ENCODE measurements around the gene RIC3.

Gene RIC3

DNA sequence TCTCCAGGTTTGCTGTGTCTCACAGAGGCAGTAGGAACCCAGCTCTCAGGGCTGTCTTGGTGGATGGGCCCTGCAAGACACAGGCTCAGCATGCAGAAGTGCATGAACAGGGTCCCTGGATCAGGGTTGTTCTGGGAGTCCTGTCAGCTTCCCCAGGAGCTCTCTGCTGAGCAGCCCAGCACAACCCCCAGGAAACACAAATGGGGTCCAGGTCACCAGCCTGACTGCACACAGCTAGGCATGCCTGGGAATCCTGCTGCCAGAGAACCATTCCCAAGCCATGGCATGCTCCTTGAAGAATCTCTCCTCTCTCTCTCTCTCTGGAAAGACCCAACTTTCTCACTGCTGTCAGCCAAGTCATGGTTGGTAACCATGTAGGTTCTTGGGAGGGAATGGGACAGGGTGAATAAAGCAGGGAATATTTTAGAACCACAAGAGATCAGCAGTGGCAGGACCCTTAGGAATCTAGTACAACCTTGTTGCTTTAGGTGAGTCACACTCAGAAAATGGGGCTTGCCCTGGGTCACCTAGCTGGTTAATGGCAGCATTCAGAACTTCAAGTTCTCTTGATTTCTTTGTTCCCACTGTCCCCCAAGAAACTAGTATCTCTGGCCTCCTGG lies 66.4 kb downstream of the RIC3 start:
- no peak for DNase-seq

DNA sequence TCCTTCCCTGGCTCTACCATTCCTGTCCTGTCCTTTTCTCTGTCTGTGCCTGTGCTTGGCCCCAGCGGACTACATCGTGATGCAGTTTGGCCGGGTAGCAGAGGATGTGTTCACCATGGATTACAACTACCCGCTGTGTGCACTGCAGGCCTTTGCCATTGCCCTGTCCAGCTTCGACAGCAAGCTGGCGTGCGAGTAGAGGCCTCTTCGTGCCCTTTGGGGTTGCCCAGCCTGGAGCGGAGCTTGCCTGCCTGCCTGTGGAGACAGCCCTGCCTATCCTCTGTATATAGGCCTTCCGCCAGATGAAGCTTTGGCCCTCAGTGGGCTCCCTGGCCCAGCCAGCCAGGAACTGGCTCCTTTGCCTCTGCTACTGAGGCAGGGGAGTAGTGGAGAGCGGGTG lies 67.4 kb downstream of the RIC3 start:
- no peak for DNase-seq

GRCh38 chr11:8100605-8101004 lies 68.2 kb downstream of the RIC3 start:
- DNase-seq = no peak

- DNase-seq = no peak
These were observed 68.7 kb downstream of the RIC3 start for GRCh38 chr11:8100158-8100557.

DNA sequence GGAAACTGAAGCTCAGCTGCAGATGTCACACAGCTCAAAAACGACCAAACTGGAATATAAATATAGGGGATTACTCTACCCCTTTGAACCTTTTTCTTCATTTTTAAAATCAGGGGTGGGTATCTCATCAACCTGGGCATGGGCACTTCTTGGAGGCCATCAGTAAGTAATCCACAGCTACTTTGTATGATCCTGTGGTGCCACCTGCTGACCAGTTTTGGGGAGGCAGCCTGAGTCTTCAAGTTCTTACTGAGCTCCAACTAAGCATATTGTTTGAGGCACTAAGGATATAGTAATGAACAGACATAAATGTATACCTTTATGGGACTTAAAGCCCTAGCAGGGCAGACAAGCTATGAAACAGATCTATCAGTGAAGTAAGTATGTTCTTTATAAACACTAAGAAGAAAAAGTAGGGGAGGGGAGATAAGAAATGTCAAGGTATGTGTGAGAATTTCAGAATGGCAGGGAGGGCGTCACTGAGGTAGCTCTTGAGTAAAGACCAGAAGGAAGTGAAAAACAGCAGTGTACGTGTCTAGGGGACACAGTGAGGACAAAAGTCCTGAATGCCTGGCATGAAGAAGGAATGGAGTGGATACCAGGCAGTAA lies 69.4 kb downstream of the RIC3 start:
- peak; percentile 78 for DNase-seq

GRCh38 chr11:8098879-8099278 lies 69.9 kb downstream of the RIC3 start:
- DNase-seq = no peak

GRCh38 chr11:8098361-8098760 lies 70.5 kb downstream of the RIC3 start:
- DNase-seq = no peak

DNA sequence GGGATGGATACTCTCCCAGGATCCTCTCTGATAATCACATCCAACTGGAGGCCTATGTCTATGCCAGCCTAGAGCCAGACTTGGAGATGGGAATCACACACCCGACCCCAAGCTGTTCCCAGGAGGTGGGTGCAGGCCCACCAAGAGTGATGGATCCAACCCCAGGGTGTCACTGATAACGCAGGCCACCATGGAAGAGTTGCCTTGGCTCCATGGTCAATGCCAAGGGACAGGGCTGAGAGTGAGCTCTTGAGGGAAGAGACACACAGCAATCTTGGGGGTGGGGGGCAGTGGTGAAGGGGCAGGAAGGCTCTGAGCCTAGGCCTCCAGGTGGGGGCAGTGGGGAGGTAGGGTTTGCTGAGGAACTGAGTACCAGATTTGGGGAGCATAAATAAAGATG lies 70.9 kb downstream of the RIC3 start:
- no peak for DNase-seq

DNA sequence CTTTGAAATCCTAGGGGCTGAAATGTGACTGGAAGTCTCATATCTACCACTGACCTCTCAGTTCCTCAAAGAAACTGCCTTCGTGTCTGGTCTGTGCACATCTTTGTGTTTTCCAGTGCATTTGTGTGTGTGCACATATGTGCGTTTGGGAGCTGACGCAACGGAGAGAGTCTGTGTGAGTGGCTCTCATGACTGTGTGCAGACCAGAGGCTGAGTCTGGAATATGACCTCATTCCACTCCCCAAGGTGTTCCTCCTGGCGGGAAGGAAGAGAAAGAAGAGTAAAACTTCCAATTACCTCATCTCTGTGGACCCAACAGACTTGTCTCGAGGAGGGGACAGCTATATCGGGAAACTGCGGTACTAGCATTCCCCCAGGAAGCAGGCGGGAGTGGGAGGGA lies 71.4 kb downstream of the RIC3 start:
- peak; percentile 69 for DNase-seq

GRCh38 chr11:8097062-8097461 lies 71.8 kb downstream of the RIC3 start:
- DNase-seq = no peak

GRCh38 chr11:8096575-8096974 lies 72.2 kb downstream of the RIC3 start:
- DNase-seq = no peak

DNA sequence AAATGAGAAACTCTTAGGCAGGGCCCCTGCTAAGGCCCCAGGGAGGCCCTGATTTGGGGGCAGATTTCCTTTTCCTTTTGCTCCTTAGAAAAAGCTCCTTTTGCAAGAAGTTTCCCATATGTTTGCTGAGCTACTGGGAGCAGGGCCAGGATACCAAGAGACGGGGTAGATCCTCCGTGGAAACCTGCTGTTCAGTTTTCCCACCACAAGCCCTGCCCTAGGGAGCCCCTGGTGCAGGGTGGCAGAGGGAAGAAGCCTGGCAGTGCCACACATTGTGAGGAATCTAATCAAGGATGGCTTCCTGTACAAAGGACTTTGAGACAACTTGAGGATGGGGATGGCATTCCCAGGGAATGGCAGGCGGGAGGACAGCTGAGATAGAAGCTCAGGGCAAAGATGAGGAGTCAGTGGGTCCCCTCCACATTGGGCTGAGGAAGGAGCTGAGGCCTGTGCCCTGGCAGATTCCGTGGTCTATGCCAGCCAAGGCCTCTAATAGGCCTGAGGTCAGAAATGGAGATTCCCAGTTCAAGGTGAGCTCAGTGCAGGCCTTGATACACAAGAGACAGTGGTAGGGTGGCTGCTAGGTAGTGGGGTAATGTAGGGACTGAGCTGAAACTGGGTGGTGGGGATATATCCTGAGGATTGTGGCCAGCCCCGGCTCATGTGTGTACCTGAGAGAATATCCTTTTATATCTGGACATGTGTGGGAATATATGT lies 72.9 kb downstream of the RIC3 start:
- DNase-seq = no peak

DNA sequence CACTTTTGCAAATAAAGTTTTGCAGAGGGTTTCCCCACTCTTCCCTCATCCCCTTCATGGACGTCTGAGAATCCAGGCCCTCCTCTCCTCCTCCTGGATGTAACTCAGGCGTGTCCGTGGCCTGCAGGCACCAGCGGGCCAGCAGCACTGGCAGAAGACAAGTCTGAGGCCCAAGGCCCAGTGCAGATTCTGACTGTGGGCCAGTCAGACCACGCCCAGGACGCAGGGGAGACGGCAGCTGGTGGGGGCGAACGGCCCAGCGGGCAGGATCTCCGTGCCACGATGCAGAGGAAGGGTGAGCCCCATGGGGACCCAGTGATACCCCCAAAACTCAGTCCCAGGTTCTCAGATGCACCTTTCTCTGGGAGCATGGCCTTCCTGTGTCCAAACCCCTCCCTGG lies 73.5 kb downstream of the RIC3 start:
- no peak for DNase-seq

GRCh38 chr11:8094656-8095055 lies 74.2 kb downstream of the RIC3 start:
- no peak for DNase-seq

GRCh38 chr11:8093931-8094575 lies 74.8 kb downstream of the RIC3 start:
- no peak for DNase-seq

DNA sequence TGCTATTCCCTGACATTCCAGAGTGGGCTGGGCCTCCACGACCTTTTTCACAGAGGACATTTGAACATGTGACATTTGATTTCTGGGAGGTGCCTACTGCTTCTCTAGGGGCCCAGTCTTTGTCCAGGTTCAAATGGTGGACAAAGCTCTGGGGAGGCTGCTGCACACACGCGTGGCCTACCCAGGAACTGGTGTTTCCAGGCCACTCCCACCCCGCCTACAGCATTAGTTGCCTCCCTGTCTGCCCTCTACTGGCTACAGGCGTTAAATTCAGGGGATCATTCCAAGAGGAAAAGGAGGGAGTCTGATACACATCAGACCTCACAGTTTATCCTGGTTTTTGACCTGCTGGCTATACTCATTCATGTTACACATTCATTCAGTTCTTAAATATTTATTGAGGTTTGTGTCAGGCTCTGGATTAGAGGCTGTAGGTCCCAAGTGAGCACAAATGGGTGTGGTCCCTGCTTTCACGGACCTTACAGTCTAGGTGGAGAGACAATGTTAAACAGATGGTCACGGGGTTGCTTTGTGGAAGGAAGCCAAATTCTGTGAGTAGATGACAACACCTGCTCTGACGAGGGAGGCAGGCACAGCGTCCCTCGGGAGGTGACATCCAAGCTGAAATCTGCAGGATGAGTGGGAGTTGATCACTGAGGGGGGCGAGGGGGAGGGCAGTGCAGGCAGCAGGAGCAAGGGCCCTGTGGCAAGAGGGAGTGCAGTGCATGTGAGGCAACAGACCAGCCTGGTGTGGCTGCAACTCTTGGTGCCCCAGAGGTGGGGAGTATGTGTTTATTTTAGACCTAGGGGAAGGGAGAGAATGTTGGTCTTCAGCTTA lies 76.0 kb downstream of the RIC3 start:
- DNase-seq = peak; percentile 52

- peak; percentile 13 for DNase-seq
These were observed 77.1 kb downstream of the RIC3 start for GRCh38 chr11:8091721-8092120.

GRCh38 chr11:8090756-8091155 lies 78.1 kb downstream of the RIC3 start:
- no peak for DNase-seq

GRCh38 chr11:8089791-8090510 lies 78.9 kb downstream of the RIC3 start:
- DNase-seq = no peak

DNA sequence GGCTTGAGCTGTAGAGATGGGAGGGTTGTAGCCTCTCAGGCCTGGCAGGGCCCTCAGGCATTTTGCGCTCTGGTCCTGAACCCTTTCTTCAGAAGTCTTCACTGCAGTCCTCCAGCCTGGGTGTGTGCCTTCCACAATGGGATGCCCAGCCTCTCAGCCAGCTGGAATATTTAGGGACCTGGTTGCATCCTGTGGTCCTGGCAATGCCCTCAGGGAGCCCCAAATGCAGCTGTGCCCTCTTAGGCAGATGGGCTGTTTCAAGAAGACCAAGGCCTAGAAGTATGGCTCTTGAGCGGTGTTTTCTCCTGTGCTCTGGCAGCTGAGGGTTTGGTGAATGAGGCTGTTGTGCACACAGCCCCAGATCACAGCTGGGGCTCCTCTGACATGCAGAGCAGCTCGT lies 81.1 kb downstream of the RIC3 start:
- DNase-seq = no peak

GRCh38 chr11:8087185-8087584 lies 81.6 kb downstream of the RIC3 start:
- no peak for DNase-seq

GRCh38 chr11:8086571-8086970 lies 82.3 kb downstream of the RIC3 start:
- DNase-seq = no peak

All from femur (tissue), 1 donor.